GM21423 (cell line): Measurements from ENCODE around the gene SGMS1.
"Not testable (repeated sequence)": the region's sequence is repeated elsewhere in the genome, so short reads cannot be mapped to it uniquely, and the experiment has no call there.

Source experiments
- ATAC-seq: cut with Tn5 transposase; IDR thresholded peaks from one replicate; pipeline ENCODE4 v1.9.1; 2021; ENCODE audit warnings: mild to moderate bottlenecking, moderate library complexity; ENCODE audit not compliant: unreplicated experiment

Gene SGMS1

DNA sequence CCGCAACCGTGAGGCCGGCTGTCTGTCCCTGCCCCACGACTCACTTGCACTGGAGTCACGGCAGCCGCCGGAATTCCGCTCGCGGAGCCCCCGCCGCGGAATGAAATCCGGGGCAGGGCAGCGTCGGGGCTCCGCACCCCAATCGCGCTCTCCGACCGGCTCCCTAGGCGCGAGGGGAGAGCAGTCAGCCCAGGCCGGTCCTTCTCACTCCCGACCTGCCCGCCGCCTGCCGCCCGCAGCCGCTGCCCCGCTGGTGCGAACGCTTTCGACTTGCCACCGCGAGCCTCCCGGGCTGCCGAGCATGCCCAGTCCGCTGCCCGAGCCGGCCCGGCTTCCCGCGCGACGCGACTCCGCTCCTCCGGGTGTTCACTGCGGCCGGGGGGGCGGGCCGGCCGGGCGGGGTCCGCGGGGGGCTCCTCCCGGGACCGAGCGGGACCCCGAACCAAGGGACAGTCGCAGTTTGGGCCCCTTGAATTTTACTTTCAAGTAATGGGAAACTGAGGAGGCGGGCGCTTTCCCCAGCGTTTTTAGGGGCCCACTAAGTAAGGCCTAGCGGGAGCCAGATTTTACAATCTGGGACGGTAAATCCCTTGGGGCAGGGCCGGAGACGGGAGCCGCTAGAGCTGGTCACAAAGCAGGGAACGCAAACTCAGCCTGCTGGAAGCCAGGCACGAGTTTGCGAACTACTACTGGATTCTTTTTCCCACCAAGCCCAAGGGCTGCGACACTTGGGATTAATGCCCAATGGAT is at the start of gene SGMS1:
Gene SGMS1 (minus strand): TSS at position 294 of the 750 bp plus-strand sequence. CDS start 279,842 bp downstream, outside the sequence.
- ATAC-seq: peak; percentile 27

- not testable (repeated sequence) for ATAC-seq
Measured at GRCh38 chr10:50672152-50672551, 48.4 kb upstream of the SGMS1 start.

DNA sequence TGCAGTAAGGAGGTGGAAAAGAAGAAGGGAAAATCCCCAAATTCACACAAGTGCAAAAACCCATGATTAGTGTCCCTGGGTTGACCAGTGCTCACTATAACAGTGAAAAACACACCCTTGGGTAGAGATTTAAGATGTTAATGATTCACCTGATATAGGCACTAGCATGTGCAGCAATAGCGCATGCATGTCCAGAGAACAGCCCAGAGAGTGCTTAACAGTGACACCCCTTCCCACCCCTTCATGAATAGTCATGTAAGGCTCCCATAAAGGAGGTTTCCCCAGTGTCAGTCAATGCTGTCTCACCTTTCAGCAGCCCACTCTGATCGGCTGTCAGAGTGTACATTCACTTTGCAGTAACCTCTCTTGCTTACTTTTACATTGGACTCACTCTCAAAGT is 47.9 kb upstream of the SGMS1 start:
- not testable (repeated sequence) for ATAC-seq

DNA sequence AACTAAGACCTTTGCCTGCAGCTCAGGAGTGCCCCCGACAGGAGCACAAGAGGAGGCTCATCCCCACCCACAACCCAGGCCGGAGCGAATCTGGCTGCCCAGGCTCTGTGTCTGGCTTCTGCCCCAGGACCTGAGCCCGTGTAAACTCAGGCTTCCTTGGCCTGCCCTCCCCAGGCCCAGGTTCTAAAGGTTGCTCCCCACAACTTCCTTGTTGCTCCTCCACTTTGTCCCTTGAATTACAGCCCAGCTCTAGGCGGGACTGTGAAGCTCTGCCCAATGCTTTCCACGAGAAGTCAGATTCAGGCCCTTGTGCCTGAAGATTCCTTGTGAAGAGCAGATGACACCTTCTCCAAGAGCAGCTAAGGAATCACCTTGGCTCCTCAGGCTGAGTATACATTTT is 46.2 kb upstream of the SGMS1 start:
- ATAC-seq: not testable (repeated sequence)

DNA sequence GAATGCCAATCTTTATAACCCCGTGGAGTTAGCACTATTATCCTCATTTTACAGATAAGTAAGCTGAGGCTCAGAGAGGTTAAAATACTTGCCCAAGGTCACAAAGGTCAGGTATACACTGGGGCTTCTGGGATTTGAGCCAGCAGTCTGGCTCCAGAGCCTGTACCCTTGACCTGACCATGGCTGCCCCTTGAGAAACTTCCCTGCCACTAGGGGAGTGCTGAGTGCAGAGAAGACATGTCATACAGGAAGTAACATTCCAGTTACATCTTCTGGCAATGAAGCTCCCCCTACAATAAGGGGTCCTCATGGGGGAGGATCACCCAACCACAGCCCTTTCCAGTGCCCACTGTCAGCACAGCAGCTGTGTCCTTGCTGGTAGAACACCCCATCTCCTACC is 43.6 kb upstream of the SGMS1 start:
- not testable (repeated sequence) for ATAC-seq

DNA sequence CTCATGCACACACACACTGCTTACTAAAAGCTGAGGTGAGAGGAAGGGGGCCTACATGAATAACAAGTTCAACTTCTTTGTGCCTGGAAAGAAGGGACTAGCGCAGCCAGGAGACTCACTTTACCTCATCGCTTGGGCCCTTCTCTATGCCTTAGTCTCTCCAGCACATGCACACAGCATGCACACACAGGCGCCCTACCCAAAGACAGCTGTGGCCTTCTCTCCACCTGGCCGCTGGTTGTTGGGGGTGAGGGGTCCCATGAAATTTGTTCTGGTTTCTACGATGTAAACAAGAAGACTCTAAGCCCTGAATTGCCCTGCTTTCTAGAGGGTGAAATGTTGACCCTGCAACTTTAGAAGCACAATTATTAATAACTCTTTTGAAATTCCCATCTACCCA is 38.7 kb upstream of the SGMS1 start:
- not testable (repeated sequence) for ATAC-seq

- not testable (repeated sequence) for ATAC-seq
Measured at GRCh38 chr10:50661563-50661962, 37.8 kb upstream of the SGMS1 start.

- ATAC-seq: peak; percentile 84
Measured at GRCh38 chr10:50659865-50660730, 36.3 kb upstream of the SGMS1 start.

DNA sequence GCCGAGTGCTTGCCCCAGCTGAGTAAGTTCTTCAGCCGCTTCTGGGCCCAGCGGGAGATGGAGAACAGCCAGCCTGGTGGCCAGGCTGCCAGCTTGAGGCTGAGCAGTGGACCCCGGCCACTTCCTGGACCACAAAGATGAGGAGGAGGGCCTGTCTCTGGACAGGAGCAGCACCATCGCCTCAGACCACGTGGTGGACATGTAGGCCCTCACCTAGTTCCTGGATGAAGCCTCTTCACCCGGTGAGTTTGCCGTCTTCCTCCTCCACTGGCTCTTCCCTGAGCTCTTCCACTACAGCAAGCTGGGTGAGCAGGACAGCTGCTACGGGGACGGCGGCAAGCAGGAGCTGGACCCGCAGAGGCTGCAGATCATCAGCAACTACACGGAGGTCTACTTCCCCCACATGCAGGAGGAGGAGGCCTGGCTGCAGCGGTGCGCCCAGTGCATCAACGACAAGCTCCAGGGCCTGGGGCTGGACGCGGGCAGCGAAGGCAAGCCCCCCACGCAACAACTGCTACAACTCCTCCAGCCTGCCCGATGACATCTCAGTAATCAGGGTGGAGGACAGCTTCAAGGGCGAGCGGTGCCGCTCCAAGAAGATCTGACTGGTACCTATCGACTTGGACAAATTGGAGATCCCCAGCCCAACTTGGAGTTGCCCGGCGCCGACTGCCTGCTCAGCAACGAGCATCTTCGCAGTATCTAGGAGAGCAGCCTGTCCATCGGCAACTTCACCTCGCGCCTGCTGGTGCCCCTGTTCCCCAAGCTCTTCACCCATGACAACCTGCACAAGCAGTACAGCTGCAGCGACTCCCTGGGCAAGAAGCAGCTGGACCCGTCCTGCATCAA is 35.5 kb upstream of the SGMS1 start:
- not testable (repeated sequence) for ATAC-seq

DNA sequence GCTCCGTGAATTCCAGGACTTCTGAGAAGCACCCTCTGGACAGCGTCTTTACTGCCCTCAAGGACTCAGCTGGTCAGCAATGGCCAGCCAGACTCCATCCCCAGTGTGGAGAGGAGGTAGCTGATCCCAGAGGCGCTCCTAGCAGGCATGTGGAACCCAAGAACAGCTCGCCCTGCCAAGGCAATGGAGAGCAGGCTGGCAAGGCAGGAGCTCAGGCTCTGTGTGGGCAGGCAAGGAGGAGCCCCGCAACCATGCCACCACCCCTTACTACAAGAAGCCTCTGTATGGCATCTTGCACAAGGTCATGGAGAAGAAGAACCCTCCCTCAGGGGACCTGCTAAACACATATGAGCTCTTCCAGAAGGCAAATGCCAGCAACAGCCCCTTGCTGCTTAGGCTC is 34.4 kb upstream of the SGMS1 start:
- ATAC-seq: no peak

- no peak for ATAC-seq
Measured at GRCh38 chr10:50653758-50654157, 30.0 kb upstream of the SGMS1 start.

GRCh38 chr10:50653142-50653541 is 29.4 kb upstream of the SGMS1 start:
- ATAC-seq: peak; percentile 42

GRCh38 chr10:50651808-50652207 is 28.1 kb upstream of the SGMS1 start:
- ATAC-seq: no peak

DNA sequence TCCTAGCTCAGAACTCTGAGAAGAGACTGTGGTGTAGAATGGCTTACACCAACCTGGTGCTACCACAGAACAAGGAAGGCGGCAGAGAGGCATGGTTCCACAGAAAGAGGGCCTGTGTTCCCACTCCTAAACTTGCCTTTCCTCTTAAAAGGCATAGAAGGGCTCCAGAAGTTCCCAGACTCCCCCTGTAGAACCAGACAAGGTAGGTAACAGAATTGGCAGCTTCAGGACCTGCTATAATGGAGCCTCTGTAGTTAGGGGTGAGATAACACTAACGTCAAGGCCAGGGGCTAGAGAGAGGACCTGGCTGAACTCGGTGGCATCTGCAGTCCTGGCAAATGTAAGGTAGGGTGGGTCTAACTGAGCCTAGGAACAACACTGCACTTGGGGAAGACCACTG is 26.7 kb upstream of the SGMS1 start:
- no peak for ATAC-seq

DNA sequence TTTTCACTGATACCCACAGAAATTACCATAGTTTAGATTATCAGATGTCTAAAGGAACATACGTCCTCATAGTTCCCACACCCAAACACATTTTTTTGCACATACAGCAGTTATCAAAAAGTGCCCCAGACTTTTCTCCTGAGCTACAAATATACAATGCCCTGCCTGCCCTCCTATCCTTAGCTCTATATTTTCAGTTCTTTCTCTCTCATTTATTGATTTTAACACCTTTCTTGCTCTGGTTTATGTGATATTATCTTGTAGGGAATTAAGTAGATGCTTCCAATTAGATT is 25.1 kb upstream of the SGMS1 start:
- ATAC-seq: no peak

GRCh38 chr10:50648089-50648934 is 24.6 kb upstream of the SGMS1 start:
- peak; percentile 87 for ATAC-seq

DNA sequence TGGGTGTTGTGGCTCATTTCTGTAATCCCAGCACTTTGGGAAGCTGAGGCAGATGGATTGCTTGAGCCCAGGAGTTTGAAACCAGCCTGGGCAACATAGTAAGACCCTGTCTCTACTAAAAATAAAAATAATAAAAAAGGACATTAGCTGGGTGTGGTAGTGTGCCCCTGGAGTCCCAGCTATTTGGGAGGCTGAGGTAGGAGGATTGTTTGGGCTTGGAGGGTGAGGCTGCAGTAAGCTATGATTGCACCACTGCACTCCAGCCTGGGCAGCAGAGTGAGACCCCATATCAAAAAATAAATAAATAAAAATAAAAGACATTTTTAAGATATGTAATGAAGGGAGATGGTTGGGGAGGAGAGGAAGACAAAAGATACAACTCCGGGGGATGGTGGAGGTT is 23.6 kb upstream of the SGMS1 start:
- ATAC-seq: not testable (repeated sequence)

- ATAC-seq: no peak
Measured at GRCh38 chr10:50645236-50645635, 21.5 kb upstream of the SGMS1 start.

DNA sequence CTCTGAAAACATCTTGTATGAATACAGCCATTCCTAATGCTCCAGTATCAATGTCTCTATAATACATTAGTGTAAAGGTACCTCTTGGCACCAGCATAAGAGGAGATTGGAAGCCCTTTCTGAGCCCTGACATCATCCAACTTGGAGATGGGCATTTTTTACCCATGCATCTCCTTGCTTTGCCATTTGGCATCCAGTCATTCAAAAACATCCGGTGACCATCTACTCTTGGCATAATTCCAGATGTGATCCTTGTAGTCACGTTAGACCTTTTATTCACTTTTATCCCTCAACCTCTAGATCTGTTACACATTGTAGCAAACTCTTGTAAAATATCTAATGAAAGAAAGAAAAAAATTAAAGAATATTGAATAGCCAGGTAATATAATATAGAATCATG is 17.9 kb upstream of the SGMS1 start:
- ATAC-seq: no peak

DNA sequence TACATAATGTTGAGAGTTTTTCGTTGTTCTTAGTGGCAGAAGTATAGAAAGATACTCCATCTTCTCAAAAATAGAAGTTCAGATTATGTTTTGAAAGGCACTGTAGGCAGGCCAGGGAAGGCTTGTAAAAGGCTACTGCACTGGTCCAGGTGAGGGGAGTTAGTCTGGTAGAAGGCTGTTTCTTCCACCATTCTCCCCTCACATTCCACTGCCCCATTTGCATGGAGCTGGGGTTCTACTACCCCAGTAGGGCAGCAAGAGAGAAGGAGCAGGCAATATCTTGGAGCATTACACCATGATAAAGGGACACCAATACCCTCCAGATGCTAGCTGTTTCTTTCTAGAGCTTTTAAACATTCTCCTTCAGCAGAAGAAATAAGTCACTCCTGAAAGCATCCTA is 16.5 kb upstream of the SGMS1 start:
- no peak for ATAC-seq
